ENCODE results near the gene B3GLCT.

GRCh38 chr13:31227870-31228269, 28.1 kb downstream of the B3GLCT start:
- TF ChIP-seq CTCF (IDR thresholded peaks at IDR 0.05; ENCODE audit: poor library complexity) (no peak), EZH2 (IDR thresholded peaks at IDR 0.05; ENCODE audit: borderline replicate concordance) (no peak)

Data from hepatocyte (in vitro differentiated cells).